GM18951 (cell line): ENCODE data around the gene TCEANC2.

Experiments used
- POLR2A ChIP-seq: IDR thresholded peaks from 4 replicates; pipeline ENCODE4 v1.6.1; 2011; ENCODE audit warnings: mild to moderate bottlenecking; ENCODE audit not compliant: insufficient read length, insufficient read depth; ENCODE audit errors: extremely low read depth
- in situ Hi-C: fragments of 300-500 bp; cut with MboI; formaldehyde crosslinking; loops from one replicate; pipeline ENCODE4 v1.12.0; 2022; ENCODE audit warnings: low sequenced_read_pairs, mixed read lengths, inconsistent platforms; ENCODE audit not compliant: unreplicated experiment

The TCEANC2 gene

GRCh38 chr1:54136269-54136896 is 83.0 kb downstream of the TCEANC2 start:
- in situ Hi-C loops = no loop called here
- TF ChIP-seq POLR2A = no peak

DNA sequence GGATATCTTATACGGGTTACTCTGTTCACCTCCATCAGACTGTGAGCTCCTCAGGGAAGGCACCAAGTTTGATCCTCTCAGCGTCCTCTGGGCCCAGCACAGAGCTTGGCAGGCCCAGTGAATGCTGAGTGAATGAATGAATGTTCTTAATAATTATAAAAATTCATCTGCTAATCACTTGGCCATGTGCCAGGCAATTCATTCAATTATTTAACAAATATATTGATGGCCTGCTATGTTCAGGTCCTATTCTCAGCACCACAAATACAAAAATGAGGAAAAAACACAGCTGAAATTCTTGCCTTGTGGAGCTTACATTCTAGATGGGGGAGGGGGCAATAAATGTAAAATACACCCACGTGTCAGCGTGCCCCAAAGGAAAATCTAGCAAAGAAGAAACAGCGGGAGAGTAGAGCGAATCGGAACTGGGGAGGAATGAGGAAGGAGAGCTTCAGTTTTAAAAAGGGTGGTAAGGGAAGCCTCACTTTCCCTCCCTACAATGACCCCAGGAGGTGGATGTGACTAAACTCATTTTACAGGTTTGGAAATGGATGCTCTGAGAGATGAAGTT is 83.6 kb downstream of the TCEANC2 start:
- no peak for TF ChIP-seq POLR2A
- in situ Hi-C loops = no loop called here

- in situ Hi-C loops = no loop called here
- no peak for TF ChIP-seq POLR2A
Measured at GRCh38 chr1:54137534-54138061, 84.2 kb downstream of the TCEANC2 start.

- in situ Hi-C loops = no loop called here
- no peak for TF ChIP-seq POLR2A
Measured at GRCh38 chr1:54138994-54139393, 85.6 kb downstream of the TCEANC2 start.

GRCh38 chr1:54139711-54140110 is 86.3 kb downstream of the TCEANC2 start:
- in situ Hi-C loops = no loop called here

DNA sequence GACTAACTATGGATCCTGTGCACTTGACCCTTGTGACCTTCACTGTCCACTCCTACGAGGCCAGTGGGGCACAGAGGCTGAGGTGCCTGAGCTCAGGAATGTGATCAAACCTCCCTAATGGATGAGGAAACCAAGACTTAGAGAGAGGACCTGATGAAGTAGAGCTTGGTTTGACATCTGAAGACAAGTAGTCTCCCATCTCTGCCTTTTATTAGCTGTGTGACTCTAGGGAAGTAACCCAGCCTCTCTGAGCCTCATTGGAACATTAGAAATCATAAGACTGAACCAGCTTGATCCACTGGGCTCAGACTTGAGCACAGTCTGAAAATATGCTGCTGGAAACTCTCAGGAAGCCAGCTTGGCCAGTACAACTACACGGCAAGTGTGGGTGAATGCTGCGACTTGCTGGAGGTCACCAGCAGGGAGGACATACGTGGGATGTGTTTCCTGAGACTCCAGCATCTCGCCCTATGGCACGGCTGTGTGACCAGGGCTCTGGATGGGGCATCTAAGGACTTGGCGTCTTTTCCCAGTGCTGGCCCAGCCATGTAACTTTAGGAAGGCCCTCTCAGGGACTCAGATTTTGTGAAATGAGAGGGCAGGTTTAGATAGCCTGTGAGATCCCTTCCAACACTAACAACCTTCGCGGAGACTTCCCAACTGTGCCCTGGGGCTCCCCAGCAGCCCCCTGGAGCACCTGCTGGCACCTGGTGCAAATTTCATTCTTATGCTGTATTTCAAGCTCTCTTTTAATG is 88.9 kb downstream of the TCEANC2 start:
- in situ Hi-C loops = no loop called here
- TF ChIP-seq POLR2A = no peak

More at GRCh38 chr1:54139711-54140110, 86.3 kb downstream of the TCEANC2 start:
- TF ChIP-seq POLR2A = no peak

DNA sequence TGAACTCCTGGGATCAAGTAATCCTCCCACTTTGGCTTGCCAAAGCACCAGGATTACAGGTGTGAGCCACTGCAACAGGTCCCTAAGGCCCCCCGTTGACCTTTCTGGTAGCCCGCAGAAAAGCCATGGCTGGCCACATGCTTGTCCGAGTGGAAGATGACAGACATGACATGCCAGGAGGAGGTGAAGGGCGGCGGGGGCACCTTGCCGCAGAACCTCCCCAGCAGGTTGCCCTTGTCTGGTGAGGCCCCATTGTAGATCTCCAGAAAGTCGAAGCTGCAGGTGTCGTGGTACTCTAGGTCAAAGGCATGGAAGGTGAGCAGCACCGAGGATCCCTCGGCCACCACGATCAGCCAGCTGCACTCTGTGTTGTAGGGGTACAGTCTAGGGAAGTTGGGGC is 91.0 kb downstream of the TCEANC2 start:
- in situ Hi-C loops = no loop called here
- TF ChIP-seq POLR2A = no peak

- no peak for TF ChIP-seq POLR2A
Measured at GRCh38 chr1:54149734-54150133, 96.3 kb downstream of the TCEANC2 start.

DNA sequence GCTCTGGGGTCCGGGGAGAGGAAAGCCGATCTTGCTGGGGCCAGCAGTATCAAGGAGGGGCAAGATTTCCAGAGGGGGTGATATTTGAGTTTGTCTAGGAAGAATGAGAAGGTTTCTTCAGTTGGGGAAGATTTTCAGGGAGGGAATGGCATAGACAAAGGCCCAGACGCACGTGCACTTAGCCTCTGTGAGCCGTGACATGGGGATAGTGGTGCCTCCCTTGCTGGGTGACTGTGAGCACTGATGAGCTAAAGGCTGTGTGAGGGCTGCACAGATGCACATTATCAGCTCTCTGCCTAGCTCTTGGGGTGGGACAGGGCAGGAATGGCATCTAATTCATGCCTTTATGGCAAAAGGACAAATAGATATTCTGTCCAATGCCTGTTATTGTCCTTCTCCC is 97.6 kb downstream of the TCEANC2 start:
- TF ChIP-seq POLR2A = no peak
- in situ Hi-C loops = no loop called here

More at GRCh38 chr1:54149734-54150133, 96.3 kb downstream of the TCEANC2 start:
- in situ Hi-C loops = no loop called here

DNA sequence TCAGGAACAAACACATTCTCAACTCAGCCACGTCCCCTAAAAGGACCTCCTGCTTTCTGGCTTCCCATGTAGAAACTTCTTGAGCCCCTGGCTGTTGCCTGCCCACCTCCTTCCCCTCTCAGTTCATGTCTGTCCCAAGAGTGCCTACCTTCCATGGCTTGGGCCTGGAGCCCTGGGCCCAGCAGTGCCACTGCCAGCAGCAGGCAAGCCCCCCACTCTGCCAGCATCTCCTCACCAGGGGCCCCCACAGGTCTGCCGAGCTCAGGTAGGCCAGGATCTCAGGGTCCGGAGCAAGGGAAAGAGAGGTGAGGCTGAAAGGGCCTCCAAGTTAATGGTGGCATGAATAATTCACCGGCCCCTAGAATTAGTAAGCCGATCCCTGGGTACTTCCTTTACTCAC is 99.3 kb downstream of the TCEANC2 start, which contains the start of gene CDCP2:
CDCP2 (minus strand) TSS at position 305 of the 400 bp plus-strand sequence; CDS start at position 227, 78 bp downstream.
- in situ Hi-C loops = no loop called here
- TF ChIP-seq POLR2A = no peak

DNA sequence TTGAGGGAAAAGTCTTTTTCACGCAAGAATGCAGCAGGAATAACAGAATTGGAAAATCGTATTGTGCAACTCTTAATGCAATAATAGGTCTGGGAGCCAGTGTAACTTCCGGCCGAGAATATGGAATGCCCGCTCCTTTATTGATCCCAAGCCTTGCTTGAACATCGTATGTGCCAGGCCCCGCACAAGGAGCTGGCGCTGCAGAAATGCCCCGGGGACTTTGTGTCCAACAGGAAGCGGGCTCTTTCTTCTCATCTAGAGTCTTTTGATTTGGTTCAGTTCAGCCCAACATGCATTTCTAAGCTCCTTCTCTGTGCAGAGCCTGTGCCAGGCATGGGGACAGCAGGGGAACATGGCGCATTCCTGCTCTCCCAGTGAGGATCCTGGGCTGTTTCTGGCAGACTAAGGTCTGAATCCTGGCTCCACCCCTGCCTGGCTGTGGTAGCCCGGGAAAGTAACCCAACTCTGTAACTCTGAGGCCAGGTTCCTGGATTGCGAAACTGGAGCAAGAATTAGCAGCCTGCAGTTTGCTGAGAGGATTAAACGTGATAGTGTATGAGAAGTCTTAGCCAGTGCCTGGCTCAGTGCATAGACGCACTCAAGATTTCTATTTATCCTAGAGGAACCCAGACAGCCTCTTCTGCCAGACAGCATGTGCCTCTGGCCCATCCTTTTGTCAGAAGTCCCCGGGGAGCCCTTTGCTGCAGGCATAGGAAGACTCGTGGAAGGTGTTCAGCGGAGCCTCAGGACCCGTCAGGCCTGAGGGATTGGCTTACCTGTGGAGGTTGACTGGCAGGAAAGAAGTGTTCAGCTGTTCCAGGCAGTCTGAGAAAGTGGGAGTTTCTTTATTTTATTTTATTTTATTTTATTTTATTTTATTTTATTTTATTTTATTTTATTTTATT is 100.4 kb downstream of the TCEANC2 start:
- TF ChIP-seq POLR2A = no peak
- in situ Hi-C loops = no loop called here
